Measurements from ENCODE around the gene TCP11.

Gene TCP11

GRCh38 chr6:35079311-35080000, 61.7 kb downstream of the TCP11 start:
- no peak for FAIRE-seq

DNA sequence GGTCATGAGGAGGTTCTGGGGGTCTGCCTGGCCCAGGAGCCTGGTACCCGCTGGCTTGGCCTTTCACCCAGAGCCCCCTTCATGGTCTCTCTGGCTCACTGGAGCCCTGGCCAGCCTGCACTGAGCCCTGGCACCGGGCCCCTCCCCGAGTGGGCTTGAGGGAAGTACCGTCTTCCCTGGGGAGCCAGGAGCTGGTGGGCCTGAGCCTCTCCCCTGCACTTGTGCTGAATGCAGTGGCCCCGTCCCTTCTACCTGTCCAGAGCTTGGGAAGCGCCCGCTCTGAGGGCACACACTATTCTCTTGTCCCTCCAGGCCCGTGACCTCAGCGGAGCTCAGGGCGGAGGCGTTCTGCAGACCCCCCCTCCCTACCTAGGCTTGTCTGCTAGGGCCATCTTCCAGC, 62.2 kb downstream of the TCP11 start:
- no peak for FAIRE-seq

DNA sequence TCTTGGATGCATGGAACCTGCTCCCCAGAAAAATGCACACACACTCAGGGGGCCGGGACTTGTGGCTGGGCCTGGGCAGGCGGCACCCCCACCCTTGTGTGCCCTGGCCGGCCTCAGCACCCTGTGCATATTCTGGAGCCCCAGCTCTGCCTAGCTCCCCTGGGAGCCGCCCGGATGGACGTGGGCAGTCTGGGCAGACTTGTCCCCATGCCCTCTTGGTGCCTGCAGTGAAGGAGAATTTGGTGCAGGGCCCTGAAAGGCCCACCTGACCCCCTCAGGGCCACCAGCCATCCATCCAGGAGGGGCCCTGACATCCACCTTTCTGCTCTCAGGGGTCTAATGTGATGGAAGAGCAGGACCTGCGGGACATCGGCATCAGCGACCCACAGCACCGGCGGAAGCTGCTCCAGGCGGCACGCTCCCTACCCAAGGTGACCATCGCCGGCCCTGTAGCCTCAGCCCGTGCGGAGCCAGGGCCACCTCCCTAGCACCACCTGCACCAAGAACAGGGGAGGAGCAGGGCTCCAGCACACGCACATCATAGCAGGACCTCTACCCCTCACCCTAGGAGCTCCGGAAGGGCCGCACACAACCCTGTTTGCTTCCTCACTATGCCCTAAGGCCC, 62.8 kb downstream of the TCP11 start:
- FAIRE-seq = no peak

GRCh38 chr6:35077713-35078105, 63.4 kb downstream of the TCP11 start:
- no peak for FAIRE-seq

DNA sequence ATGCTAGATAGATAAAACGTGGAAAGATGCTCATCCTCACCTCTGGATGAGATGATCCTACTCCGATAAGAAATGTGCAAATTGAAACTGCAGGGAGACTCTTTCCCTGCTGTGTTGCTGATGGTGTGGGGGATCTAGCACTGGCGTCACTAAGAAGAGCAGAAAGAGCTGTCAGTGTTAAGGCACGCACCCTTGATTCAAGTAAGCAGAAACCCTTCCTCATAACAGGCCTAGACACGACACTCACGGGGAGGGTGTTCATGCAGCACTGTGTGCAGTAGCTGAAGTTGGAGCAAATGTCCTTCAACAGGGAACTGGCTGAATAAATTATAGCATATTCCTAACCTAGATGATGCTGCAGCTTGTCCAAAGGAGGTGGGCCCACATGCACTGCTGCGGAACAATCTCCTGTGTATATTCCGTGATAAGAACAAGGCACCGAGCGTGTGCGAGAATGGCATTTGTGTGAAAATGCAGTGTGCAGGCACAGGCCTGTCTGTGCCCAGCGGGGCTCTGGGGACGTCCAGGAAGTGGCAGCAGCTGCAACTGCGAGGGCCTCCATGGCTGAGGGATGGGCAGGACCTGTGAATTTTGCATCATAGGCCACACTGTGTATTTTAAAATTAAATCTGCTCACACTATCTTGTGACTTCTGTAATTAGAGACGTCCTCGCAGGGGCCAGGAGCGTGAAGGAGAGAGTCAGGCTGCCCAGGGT, 64.0 kb downstream of the TCP11 start:
- no peak for FAIRE-seq

DNA sequence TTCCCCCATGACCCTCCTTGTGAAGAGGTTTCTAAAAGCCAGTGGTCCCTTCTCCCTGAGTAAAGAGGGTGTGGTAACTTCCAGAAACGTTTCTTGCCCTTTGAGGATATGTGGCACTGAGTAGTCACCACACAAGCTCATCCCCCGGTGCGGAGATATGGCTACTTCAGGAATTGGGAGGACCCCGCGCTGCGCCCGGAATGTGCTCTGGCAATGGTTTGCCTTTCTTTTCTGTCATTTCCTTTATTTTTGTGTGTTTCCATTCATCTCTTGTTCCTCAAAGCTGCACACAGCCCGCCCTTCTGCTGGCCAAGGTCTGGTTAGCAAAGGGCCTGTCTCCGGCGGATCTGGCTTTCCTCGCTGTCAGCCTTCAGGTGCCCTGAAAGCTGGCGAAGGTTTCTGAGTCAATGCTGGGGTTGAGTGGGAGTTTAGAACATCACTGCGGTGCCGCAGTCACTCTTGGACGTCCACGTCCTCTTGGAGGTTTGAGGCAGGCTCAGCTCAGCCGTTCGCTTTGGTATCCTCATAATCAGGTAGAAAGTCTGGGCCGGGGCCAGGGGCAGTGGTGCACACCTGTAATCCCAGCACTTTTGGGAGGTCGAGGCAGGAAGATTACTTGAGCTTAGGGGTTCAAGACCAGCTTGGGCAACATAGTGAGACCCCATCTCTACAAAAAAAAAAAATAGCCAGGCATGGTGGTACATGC, 67.2 kb downstream of the TCP11 start:
- FAIRE-seq = no peak

GRCh38 chr6:35073211-35073610, 67.9 kb downstream of the TCP11 start:
- FAIRE-seq = no peak

- no peak for FAIRE-seq
Observed at GRCh38 chr6:35072698-35073055, 68.5 kb downstream of the TCP11 start.

DNA sequence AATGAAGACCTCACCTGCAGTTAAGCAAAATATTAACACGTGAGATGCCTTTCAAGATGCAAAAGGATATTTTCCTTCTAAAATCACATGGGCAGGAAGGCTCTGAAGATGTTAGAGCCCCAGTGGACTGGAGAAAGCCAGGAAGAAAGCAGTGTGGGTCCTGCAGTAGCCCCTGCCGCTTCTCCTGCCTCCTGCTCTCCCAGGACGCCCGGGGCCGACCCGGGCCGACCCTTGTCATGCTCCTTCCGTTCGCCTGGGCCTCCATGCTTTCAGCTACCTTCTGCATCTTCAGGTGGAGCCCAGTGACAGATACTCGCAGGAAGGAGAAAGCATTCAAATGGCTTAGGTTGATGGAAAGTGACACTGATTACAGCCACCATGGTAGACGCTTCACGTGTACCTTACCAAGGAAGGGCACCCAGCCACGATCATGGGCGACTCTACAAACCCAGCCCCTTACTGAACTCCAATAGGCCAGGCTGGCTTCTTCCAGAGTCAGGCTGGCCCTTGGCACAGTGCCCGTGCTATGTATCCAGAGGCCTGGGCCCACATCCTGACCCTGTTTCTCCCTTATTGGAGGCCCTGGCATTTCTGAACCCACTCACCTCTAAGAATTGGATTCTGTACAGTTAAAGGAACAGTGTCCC, 69.0 kb downstream of the TCP11 start:
- FAIRE-seq = no peak

- no peak for FAIRE-seq
Observed at GRCh38 chr6:35071347-35071994, 69.7 kb downstream of the TCP11 start.

DNA sequence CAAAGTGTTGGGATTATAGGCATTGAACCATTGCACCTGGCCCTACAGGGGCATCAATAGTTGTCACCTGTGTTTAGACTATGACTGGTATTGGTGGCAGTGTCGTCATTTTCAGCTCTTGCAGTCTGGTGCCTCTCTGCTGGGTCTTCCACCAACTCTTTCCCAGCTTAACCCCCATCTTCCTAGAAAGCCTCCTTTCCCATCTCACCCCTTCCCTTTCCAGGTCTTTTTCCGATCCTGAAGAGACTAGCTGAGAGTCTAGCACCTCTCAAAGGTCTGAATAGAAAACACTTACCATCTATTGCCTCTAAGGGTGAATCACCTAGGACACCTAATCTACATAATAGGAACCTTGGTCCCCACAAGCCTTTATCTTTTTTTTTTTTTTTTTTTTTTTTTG, 71.0 kb downstream of the TCP11 start:
- FAIRE-seq = no peak

- no peak for FAIRE-seq
Observed at GRCh38 chr6:35069262-35069661, 71.9 kb downstream of the TCP11 start.

DNA sequence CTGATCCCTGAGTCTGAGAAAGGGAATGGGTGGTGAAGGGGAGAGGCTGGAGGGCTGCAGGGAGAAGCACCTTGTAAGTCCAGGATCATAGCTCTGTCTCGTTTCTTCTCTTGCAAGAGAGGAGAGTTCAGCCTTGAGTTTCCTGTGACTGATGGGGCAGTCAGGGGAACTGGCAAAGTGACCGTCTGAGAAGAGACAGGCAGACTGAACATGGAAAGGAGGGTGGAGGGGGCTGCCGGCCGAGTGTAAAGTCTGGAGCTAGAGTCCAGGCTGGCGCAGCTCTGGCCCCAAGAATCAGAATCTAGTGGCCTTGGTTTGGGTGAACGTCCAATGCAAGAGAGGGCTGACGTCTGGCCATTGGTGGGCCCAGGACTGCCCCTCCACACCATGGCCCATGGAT, 72.5 kb downstream of the TCP11 start:
- no peak for FAIRE-seq

GRCh38 chr6:35068206-35068605, 72.9 kb downstream of the TCP11 start:
- FAIRE-seq = no peak

Data from endometrium (tissue), 2 donors.